ENCODE measurements around the gene LBHD2. TPM values are rescaled to one million over a fixed set of nuclear protein-coding genes. Genes with fewer than 3 reads are reported as not detected.

LBHD2 gene
- total and polyA plus RNA-seq, 10 of the 15 experiments (the other 5 are each of a cell fraction or from before 2014, with no cell fraction given), result not detected

DNA sequence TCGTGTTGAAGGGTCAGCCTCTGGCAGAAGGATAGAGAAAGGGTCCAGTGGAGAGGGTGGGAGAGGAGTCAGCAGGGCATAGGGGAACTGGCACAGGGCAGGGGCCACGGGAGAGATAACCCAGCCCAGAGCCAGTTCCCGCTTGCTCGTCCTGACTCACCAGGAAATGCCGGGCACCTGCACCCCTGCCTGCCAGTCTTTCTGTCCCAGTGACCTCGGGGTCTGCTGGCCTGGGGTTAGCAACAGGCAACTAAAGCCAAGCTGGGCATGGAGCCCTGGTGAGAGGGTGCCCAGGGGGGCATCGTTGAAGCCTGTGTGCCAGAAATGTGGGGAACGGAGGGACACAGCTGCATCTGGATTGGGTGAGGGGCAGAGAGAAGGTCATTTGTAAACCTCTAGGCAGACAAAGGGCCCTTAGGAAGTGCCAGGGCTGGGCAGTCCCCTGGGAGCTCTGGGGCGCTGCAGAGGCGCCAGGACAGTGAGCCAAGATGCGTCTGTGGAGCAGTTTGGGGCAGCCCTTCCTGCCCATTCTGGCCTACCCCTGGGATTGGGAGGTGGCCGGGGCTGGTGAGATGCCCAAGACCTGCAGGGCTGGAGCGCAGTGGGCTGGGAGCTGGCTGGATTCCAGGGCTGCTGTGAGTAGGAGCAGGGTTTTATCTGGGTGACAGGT is 44.8 kb downstream of the LBHD2 start (continued):
- TF ChIP-seq, protein P1, sequence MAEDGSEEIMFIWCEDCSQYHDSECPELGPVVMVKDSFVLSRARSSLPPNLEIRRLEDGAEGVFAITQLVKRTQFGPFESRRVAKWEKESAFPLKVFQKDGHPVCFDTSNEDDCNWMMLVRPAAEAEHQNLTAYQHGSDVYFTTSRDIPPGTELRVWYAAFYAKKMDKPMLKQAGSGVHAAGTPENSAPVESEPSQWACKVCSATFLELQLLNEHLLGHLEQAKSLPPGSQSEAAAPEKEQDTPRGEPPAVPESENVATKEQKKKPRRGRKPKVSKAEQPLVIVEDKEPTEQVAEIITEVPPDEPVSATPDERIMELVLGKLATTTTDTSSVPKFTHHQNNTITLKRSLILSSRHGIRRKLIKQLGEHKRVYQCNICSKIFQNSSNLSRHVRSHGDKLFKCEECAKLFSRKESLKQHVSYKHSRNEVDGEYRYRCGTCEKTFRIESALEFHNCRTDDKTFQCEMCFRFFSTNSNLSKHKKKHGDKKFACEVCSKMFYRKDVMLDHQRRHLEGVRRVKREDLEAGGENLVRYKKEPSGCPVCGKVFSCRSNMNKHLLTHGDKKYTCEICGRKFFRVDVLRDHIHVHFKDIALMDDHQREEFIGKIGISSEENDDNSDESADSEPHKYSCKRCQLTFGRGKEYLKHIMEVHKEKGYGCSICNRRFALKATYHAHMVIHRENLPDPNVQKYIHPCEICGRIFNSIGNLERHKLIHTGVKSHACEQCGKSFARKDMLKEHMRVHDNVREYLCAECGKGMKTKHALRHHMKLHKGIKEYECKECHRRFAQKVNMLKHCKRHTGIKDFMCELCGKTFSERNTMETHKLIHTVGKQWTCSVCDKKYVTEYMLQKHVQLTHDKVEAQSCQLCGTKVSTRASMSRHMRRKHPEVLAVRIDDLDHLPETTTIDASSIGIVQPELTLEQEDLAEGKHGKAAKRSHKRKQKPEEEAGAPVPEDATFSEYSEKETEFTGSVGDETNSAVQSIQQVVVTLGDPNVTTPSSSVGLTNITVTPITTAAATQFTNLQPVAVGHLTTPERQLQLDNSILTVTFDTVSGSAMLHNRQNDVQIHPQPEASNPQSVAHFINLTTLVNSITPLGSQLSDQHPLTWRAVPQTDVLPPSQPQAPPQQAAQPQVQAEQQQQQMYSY (CRISPR knock-in tag; IDR thresholded peaks at IDR 0.05), result no peak
- TF ChIP-seq, protein P2, sequence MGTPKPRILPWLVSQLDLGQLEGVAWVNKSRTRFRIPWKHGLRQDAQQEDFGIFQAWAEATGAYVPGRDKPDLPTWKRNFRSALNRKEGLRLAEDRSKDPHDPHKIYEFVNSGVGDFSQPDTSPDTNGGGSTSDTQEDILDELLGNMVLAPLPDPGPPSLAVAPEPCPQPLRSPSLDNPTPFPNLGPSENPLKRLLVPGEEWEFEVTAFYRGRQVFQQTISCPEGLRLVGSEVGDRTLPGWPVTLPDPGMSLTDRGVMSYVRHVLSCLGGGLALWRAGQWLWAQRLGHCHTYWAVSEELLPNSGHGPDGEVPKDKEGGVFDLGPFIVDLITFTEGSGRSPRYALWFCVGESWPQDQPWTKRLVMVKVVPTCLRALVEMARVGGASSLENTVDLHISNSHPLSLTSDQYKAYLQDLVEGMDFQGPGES (IDR thresholded peaks at IDR 0.05), result no peak
- no peak for TF ChIP-seq CHD2 (IDR thresholded peaks at IDR 0.05; ENCODE audit: borderline replicate concordance, low read depth, low read length)
- no peak for TF ChIP-seq EZH2 (IDR thresholded peaks at IDR 0.05; ENCODE audit: borderline replicate concordance, control insufficient read depth, low read depth, low read length)
- TF ChIP-seq NBN (IDR thresholded peaks at IDR 0.05), result no peak
- no peak for TF ChIP-seq MEF2B (IDR thresholded peaks at IDR 0.05; ENCODE audit: partially characterized antibody, poor library complexity, severe bottlenecking)
- TF ChIP-seq, protein P3, sequence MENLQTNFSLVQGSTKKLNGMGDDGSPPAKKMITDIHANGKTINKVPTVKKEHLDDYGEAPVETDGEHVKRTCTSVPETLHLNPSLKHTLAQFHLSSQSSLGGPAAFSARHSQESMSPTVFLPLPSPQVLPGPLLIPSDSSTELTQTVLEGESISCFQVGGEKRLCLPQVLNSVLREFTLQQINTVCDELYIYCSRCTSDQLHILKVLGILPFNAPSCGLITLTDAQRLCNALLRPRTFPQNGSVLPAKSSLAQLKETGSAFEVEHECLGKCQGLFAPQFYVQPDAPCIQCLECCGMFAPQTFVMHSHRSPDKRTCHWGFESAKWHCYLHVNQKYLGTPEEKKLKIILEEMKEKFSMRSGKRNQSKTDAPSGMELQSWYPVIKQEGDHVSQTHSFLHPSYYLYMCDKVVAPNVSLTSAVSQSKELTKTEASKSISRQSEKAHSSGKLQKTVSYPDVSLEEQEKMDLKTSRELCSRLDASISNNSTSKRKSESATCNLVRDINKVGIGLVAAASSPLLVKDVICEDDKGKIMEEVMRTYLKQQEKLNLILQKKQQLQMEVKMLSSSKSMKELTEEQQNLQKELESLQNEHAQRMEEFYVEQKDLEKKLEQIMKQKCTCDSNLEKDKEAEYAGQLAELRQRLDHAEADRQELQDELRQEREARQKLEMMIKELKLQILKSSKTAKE (IDR thresholded peaks at IDR 0.05; ENCODE audit: low read depth, poor library complexity, severe bottlenecking), result no peak
- no peak for TF ChIP-seq WRNIP1 (IDR thresholded peaks at IDR 0.05; ENCODE audit: borderline replicate concordance, low read depth, low read length)
- no peak for TF ChIP-seq YBX1 (IDR thresholded peaks at IDR 0.05)
- TF ChIP-seq, protein P4, sequence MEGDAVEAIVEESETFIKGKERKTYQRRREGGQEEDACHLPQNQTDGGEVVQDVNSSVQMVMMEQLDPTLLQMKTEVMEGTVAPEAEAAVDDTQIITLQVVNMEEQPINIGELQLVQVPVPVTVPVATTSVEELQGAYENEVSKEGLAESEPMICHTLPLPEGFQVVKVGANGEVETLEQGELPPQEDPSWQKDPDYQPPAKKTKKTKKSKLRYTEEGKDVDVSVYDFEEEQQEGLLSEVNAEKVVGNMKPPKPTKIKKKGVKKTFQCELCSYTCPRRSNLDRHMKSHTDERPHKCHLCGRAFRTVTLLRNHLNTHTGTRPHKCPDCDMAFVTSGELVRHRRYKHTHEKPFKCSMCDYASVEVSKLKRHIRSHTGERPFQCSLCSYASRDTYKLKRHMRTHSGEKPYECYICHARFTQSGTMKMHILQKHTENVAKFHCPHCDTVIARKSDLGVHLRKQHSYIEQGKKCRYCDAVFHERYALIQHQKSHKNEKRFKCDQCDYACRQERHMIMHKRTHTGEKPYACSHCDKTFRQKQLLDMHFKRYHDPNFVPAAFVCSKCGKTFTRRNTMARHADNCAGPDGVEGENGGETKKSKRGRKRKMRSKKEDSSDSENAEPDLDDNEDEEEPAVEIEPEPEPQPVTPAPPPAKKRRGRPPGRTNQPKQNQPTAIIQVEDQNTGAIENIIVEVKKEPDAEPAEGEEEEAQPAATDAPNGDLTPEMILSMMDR (IDR thresholded peaks at IDR 0.05 in 2 of 3, conservative IDR thresholded peaks at IDR 0.05 in 1 of 3; ENCODE audit: control insufficient read depth in 2 of 3, extremely low read depth in 1 of 3, insufficient read depth in 1 of 3, low read depth in 3 of 3, low read length in 3 of 3), result no peak
